H9 (cell line): ENCODE data around the gene CPD. TPM values are rescaled to one million over a fixed set of nuclear protein-coding genes. Genes with fewer than 3 reads are reported as not detected.

Experiments
- DNase-seq: peaks from one replicate; pipeline ENCODE4 v3.0.0-alpha.2; 2017
- H2AFZ ChIP-seq: one replicate; pipeline ENCODE4 v1.6.1; 2013; ENCODE audit warnings: mild to moderate bottlenecking, low read length, control low read depth, moderate library complexity
- H2AK5ac ChIP-seq: 2 replicates; pipeline ENCODE4 v1.6.1; 2013; ENCODE audit warnings: low read length, control low read depth, mixed read lengths; ENCODE audit not compliant: insufficient read length
- H2BK120ac ChIP-seq: one replicate; pipeline ENCODE4 v1.6.1; 2013; ENCODE audit warnings: low read depth, mild to moderate bottlenecking, low read length, control low read depth, inconsistent platforms; ENCODE audit not compliant: poor library complexity, severe bottlenecking
- H2BK12ac ChIP-seq: 2 replicates; pipeline ENCODE4 v1.6.1; 2013; ENCODE audit warnings: low read length, control low read depth, mixed read lengths, low read depth; ENCODE audit not compliant: insufficient read length
- H2BK15ac ChIP-seq: 2 replicates; pipeline ENCODE4 v1.6.1; 2013; ENCODE audit warnings: low read depth, low read length, control low read depth
- H2BK20ac ChIP-seq: one replicate; pipeline ENCODE4 v1.6.1; 2013; ENCODE audit warnings: low read depth, mild to moderate bottlenecking, low read length, control low read depth, inconsistent platforms; ENCODE audit not compliant: poor library complexity, severe bottlenecking
- H2BK5ac ChIP-seq: 2 replicates; pipeline ENCODE4 v1.6.1; 2013; ENCODE audit warnings: low read length, control low read depth, mixed read lengths; ENCODE audit not compliant: insufficient read length
- H3K14ac ChIP-seq: 2 replicates; pipeline ENCODE4 v1.6.1; 2013; ENCODE audit warnings: low read length, control low read depth; ENCODE audit not compliant: insufficient read depth
- H3K18ac ChIP-seq: 2 replicates; pipeline ENCODE4 v1.6.1; 2013; ENCODE audit warnings: low read depth, mild to moderate bottlenecking, mixed read lengths, low read length, control low read depth; ENCODE audit not compliant: insufficient read length
- H3K23ac ChIP-seq: 2 replicates; pipeline ENCODE4 v1.6.1; 2013; ENCODE audit warnings: low read length, control low read depth, mixed read lengths, low read depth; ENCODE audit not compliant: insufficient read length
- H3K23me2 ChIP-seq: 2 replicates; pipeline ENCODE4 v1.6.1; 2013; ENCODE audit warnings: low read depth, mild to moderate bottlenecking, mixed read lengths, low read length, control low read depth; ENCODE audit not compliant: insufficient read length, poor library complexity, severe bottlenecking
- H3K27ac ChIP-seq: 2 replicates; pipeline ENCODE4 v1.5.1; 2013; ENCODE audit warnings: low read length, control low read depth, mixed read lengths, low read depth; ENCODE audit not compliant: insufficient read length
- H3K27me3 ChIP-seq: 2 replicates; pipeline ENCODE4 v1.6.1; 2013; ENCODE audit warnings: low read length, control low read depth, inconsistent platforms; ENCODE audit not compliant: insufficient read depth
- H3K4ac ChIP-seq: 2 replicates; pipeline ENCODE4 v1.6.1; 2013; ENCODE audit warnings: low read depth, mild to moderate bottlenecking, control low read depth, inconsistent platforms, low read length, moderate library complexity
- H3K4me1 ChIP-seq: 2 replicates; pipeline ENCODE4 v1.6.1; 2013; ENCODE audit warnings: low read length, control low read depth, inconsistent platforms; ENCODE audit not compliant: insufficient read depth
- H3K4me2 ChIP-seq: 2 replicates; pipeline ENCODE4 v1.6.1; 2013; ENCODE audit warnings: low read length, control low read depth, mixed read lengths; ENCODE audit not compliant: insufficient read length, insufficient read depth
- H3K56ac ChIP-seq: 2 replicates; pipeline ENCODE4 v1.6.1; 2013; ENCODE audit warnings: low read depth, mild to moderate bottlenecking, mixed read lengths, low read length, control low read depth; ENCODE audit not compliant: insufficient read length
- H3K79me1 ChIP-seq: 2 replicates; pipeline ENCODE4 v1.6.1; 2013; ENCODE audit warnings: low read depth, mild to moderate bottlenecking, moderate library complexity, low read length, control low read depth, inconsistent platforms; ENCODE audit not compliant: insufficient read depth, poor library complexity, severe bottlenecking
- H3K79me2 ChIP-seq: 2 replicates; pipeline ENCODE4 v1.6.1; 2013; ENCODE audit warnings: low read length, control low read depth, inconsistent platforms; ENCODE audit not compliant: insufficient read depth
- H3K9ac ChIP-seq: 2 replicates; pipeline ENCODE4 v1.6.1; 2013; ENCODE audit warnings: low read length, control low read depth, mixed read lengths; ENCODE audit not compliant: insufficient read length; ENCODE audit errors: extremely low read depth
- H3K9me3 ChIP-seq: one replicate; pipeline ENCODE4 v1.6.1; 2013; ENCODE audit warnings: low read depth, low read length, inconsistent platforms; ENCODE audit not compliant: control insufficient read depth
- H3T11ph ChIP-seq: one replicate; pipeline ENCODE4 v1.6.1; 2013; ENCODE audit warnings: mild to moderate bottlenecking, low read length, control low read depth, inconsistent platforms
- H4K20me1 ChIP-seq: one replicate; pipeline ENCODE4 v1.6.1; 2013; ENCODE audit not compliant: control insufficient read depth, insufficient read length, insufficient read depth
- H4K5ac ChIP-seq: 2 replicates; pipeline ENCODE4 v1.6.1; 2013; ENCODE audit warnings: low read depth, mild to moderate bottlenecking, mixed read lengths, low read length, control low read depth; ENCODE audit not compliant: insufficient read length
- H4K8ac ChIP-seq: replicated peaks from 2 replicates; pipeline ENCODE4 v1.6.1; 2013; ENCODE audit warnings: low read length, control low read depth, mixed read lengths, low read depth; ENCODE audit not compliant: insufficient read length
- H4K91ac ChIP-seq: 2 replicates; pipeline ENCODE4 v1.6.1; 2013; ENCODE audit warnings: low read depth, mild to moderate bottlenecking, moderate library complexity, mixed read lengths, low read length, control low read depth; ENCODE audit not compliant: insufficient read length
- H3K27ac Mint-ChIP-seq, 3 experiments: 2 replicates in 2 of 3; 3 replicates in 1 of 3; pipeline ENCODE4 v1.8.0; 2020 to 2021; ENCODE audit warnings: mixed read lengths in 3 of 3, mild to moderate bottlenecking in 1 of 3, moderate library complexity in 1 of 3
- H3K27me3 Mint-ChIP-seq: 2 replicates; pipeline ENCODE4 v1.8.0; 2021; ENCODE audit warnings: low read depth, mild to moderate bottlenecking, moderate library complexity, mixed read lengths
- H3K36me3 Mint-ChIP-seq, 3 experiments: 2 replicates in 2 of 3; 3 replicates in 1 of 3; pipeline ENCODE4 v1.8.0; 2020 to 2021; ENCODE audit warnings: low read depth in 3 of 3, mixed read lengths in 3 of 3; ENCODE audit not compliant: insufficient read depth in 1 of 3
- H3K4me1 Mint-ChIP-seq, 2 experiments: 2 replicates each; pipeline ENCODE4 v1.8.0; 2020; ENCODE audit warnings: mixed read lengths in 2 of 2
- H3K4me3 Mint-ChIP-seq, 2 experiments: 2 replicates in 1 of 2; 3 replicates in 1 of 2; pipeline ENCODE4 v1.8.0; 2020 to 2021; ENCODE audit warnings: mild to moderate bottlenecking in 2 of 2, mixed read lengths in 2 of 2, moderate library complexity in 1 of 2
- H3K9me3 Mint-ChIP-seq, 2 experiments: 2 replicates in 1 of 2; 3 replicates in 1 of 2; pipeline ENCODE4 v1.8.0; 2020; ENCODE audit warnings: mild to moderate bottlenecking in 2 of 2, mixed read lengths in 2 of 2, moderate library complexity in 1 of 2
- WGBS: extraction: QIAGEN DNeasy Blood & Tissue Kit; methylation state at CpG from one replicate; pipeline ENCODE4 v1.1.7; 2013; ENCODE audit warnings: missing lambda C conversion rate, low lambda C conversion rate, mixed read lengths; ENCODE audit not compliant: insufficient read length; ENCODE audit errors: extremely low coverage; 5-methylcytosine and 5-hydroxymethylcytosine counted together
- total RNA-seq: library from RNA; stranded (reverse); gene quantifications from 2 replicates; pipeline ENCODE4 v1.2.1, GENCODE V29; 2021
- TF ChIP-seq, protein P1 (sequence below): fragments of 200-600 bp; sonication (generic); conservative IDR thresholded peaks from 3 replicates; pipeline ENCODE4 v1.8.0; 2021; ENCODE audit warnings: antibody characterized with exemption, mild to moderate bottlenecking

The CPD gene
- total RNA-seq, 1 experiment from 2014 or later: 47.0 TPM

DNA sequence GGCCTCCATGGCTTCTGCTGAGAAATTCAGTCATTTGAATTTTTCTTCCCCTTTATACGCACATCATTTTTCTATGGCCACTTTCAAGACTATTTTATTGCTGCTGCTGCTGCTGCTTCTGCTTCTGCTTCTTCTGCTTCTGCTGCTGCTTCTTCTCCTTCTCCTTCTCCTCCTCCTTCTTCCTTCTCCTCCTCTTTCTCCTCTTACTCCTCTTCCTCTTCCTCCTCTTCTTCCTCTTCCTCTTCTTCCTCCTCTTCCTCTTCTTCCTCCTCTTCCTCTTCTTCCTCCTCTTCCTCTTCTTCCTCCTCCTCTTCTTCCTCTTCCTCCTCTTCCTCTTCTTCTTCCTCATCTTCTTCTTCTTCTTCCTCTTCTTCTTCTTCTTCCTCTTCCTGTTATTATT, 22.4 kb downstream of the CPD start:
- peaks cover 0 to 11% (median 8%) of the 10 kb centered on the region in 3 experiments; a peak in 4 of 7 replicates for H3K36me3 Mint-ChIP-seq
- Histone ChIP-seq H2BK12ac (no peak overlapping the region), H3T11ph (no peak overlapping the region), H2BK15ac (no peak overlapping the region), H3K4ac (no peak overlapping the region), H3K56ac (no peak overlapping the region), H2AK5ac (no peak overlapping the region), H4K91ac (no peak overlapping the region), H2BK20ac (no peak overlapping the region), H3K79me2 (no peaks in the 10 kb centered on the region), H3K9ac (no peak overlapping the region), H3K23me2 (peaks cover 2% of the 10 kb centered on the region), H4K8ac (no peak overlapping the region), H3K27ac (no peak overlapping the region), H3K27me3 (no peaks in the 10 kb centered on the region), H3K18ac (no peak overlapping the region), H3K4me1 (no peaks in the 10 kb centered on the region), H3K14ac (no peak overlapping the region), H4K5ac (no peak overlapping the region), H3K9me3 (no peaks in the 10 kb centered on the region), H2BK120ac (no peak overlapping the region), H2AFZ (no peak overlapping the region), H2BK5ac (no peak overlapping the region), H3K23ac (no peak overlapping the region), H4K20me1 (no peaks in the 10 kb centered on the region), H3K79me1 (no peaks in the 10 kb centered on the region), H3K4me2 (no peak overlapping the region)
- no peak overlapping the region for H3K27ac Mint-ChIP-seq
- TF ChIP-seq, protein P1, sequence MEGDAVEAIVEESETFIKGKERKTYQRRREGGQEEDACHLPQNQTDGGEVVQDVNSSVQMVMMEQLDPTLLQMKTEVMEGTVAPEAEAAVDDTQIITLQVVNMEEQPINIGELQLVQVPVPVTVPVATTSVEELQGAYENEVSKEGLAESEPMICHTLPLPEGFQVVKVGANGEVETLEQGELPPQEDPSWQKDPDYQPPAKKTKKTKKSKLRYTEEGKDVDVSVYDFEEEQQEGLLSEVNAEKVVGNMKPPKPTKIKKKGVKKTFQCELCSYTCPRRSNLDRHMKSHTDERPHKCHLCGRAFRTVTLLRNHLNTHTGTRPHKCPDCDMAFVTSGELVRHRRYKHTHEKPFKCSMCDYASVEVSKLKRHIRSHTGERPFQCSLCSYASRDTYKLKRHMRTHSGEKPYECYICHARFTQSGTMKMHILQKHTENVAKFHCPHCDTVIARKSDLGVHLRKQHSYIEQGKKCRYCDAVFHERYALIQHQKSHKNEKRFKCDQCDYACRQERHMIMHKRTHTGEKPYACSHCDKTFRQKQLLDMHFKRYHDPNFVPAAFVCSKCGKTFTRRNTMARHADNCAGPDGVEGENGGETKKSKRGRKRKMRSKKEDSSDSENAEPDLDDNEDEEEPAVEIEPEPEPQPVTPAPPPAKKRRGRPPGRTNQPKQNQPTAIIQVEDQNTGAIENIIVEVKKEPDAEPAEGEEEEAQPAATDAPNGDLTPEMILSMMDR: no peak
- peaks cover 11 to 15% of the 10 kb centered on the region in 2 experiments for H3K4me1 Mint-ChIP-seq
- no peak overlapping the region for H3K4me3 Mint-ChIP-seq
- no peaks in the 10 kb centered on the region for H3K27me3 Mint-ChIP-seq
- no CpG with 5 or more reads among the region's 1 CpG for WGBS
- no peak for DNase-seq
- no peaks in the 10 kb centered on the region; a peak in 1 of 5 replicates for H3K9me3 Mint-ChIP-seq
